SK-N-SH (cell line): ENCODE data around the gene ST13. TPM values are rescaled to one million over a fixed set of nuclear protein-coding genes. Genes with fewer than 3 reads are reported as not detected.
"Not testable (repeated sequence)": the region's sequence is repeated elsewhere in the genome, so short reads cannot be mapped to it uniquely, and the experiment has no call there.

ENCODE experiments used
- CTCF ChIA-PET: fragments of 300-600, 350-600 bp; formaldehyde crosslinking; extraction: SDS; loops from one replicate; lab custom pipeline; 2021; lab: Yijun Ruan, JAX
- POLR2A ChIA-PET: fragments of 350-600 bp; sonication (Branson Sonifier 250); formaldehyde crosslinking; extraction: SDS; loops from one replicate; lab custom pipeline; 2020; ENCODE audit warnings: antibody characterized with exemption, inconsistent platforms; lab: Yijun Ruan, JAX
- DNase-seq: peaks from one replicate; pipeline ENCODE4 v3.0.0; 2012
- H2AFZ ChIP-seq: fragments of 200-600 bp; sonication (generic); 2 replicates; pipeline ENCODE4 v1.8.1; 2016; ENCODE audit warnings: antibody characterized with exemption, mild to moderate bottlenecking, low read depth
- H3F3A ChIP-seq: fragments of 200-600 bp; sonication (generic); replicated peaks from 2 replicates; pipeline ENCODE3; 2016; ENCODE audit warnings: antibody characterized with exemption, mild to moderate bottlenecking; ENCODE audit not compliant: insufficient read depth
- H3K27ac ChIP-seq, 2 experiments: fragments of 200-500 bp in 1 of 2; fragments of 200-600 bp in 1 of 2; sonication (Bioruptor generic) in 1 of 2; sonication (generic), shearing (Covaris generic) in 1 of 2; 2 replicates each; pipeline versions ENCODE4 v1.5.1 to v1.6.1; 2014 to 2016; ENCODE audit warnings: low read depth in 2 of 2, inconsistent platforms in 1 of 2, low read length in 1 of 2, mild to moderate bottlenecking in 1 of 2, mixed read lengths in 1 of 2
- H3K27me3 ChIP-seq: fragments of 200-600 bp; sonication (generic), shearing (Covaris generic); 2 replicates; pipeline ENCODE4 v1.6.1; 2016; ENCODE audit warnings: mixed run types; ENCODE audit not compliant: insufficient read depth
- H3K36me3 ChIP-seq, 2 experiments: fragments of 200-500 bp in 1 of 2; fragments of 200-600 bp in 1 of 2; sonication (Bioruptor generic) in 1 of 2; sonication (generic) in 1 of 2; replicated peaks in 1 of 2; 2 replicates each; pipeline versions ENCODE3 to v1.5.1; 2014 to 2016; ENCODE audit warnings: low read length in 1 of 2, mild to moderate bottlenecking in 1 of 2; ENCODE audit not compliant: insufficient read depth in 2 of 2, control insufficient read depth in 1 of 2
- H3K4me1 ChIP-seq, 2 experiments: fragments of 200-500 bp in 1 of 2; fragments of 200-600 bp in 1 of 2; sonication (Bioruptor generic) in 1 of 2; sonication (generic), shearing (Covaris generic) in 1 of 2; 2 replicates each; pipeline versions ENCODE4 v1.5.1 to v1.6.1; 2014 to 2016; ENCODE audit warnings: low read depth in 1 of 2, low read length in 1 of 2, mixed run types in 1 of 2; ENCODE audit not compliant: insufficient read depth in 2 of 2, control insufficient read depth in 1 of 2
- H3K4me2 ChIP-seq: fragments of 200-600 bp; sonication (generic), shearing (Covaris generic); 2 replicates; pipeline ENCODE4 v1.6.1; 2017; ENCODE audit warnings: mixed run types
- H3K4me3 ChIP-seq, 2 experiments: fragments of 200-500 bp in 1 of 2; fragments of 200-600 bp in 1 of 2; sonication (Bioruptor generic) in 1 of 2; sonication (generic), shearing (Covaris generic) in 1 of 2; 2 replicates each; pipeline versions ENCODE4 v1.5.1 to v1.8.1; 2014 to 2016; ENCODE audit warnings: low read depth in 2 of 2, inconsistent platforms in 1 of 2, low read length in 1 of 2, mild to moderate bottlenecking in 1 of 2, mixed read lengths in 1 of 2, moderate library complexity in 1 of 2
- H3K79me2 ChIP-seq: fragments of 200-600 bp; sonication (generic); 2 replicates; pipeline ENCODE4 v1.8.1; 2017; ENCODE audit warnings: mild to moderate bottlenecking; ENCODE audit not compliant: insufficient read depth
- H3K9ac ChIP-seq: fragments of 200-600 bp; sonication (generic); 2 replicates; pipeline ENCODE4 v1.6.1; 2017; ENCODE audit warnings: mixed run types
- H3K9me2 ChIP-seq: fragments of 200-600 bp; sonication (generic); 2 replicates; pipeline ENCODE4 v1.6.1; 2017; ENCODE audit warnings: mixed run types
- H3K9me3 ChIP-seq: fragments of 200-600 bp; sonication (generic); 2 replicates; pipeline ENCODE4 v1.6.1; 2017; ENCODE audit warnings: mixed run types, mild to moderate bottlenecking, moderate library complexity
- H4K20me1 ChIP-seq: fragments of 200-600 bp; sonication (generic); 2 replicates; pipeline ENCODE4 v1.6.1; 2017; ENCODE audit warnings: mild to moderate bottlenecking, mixed run types; ENCODE audit not compliant: insufficient read depth
- CTCF ChIP-seq: fragments of 200-600 bp; sonication (generic); IDR thresholded peaks from 2 replicates; pipeline ENCODE4 v1.6.1; 2017; ENCODE audit warnings: antibody characterized with exemption, mild to moderate bottlenecking, moderate library complexity
- ELF1 ChIP-seq: IDR thresholded peaks from 2 replicates; pipeline ENCODE4 v1.4.0; 2012
- EP300 ChIP-seq, 2 experiments: IDR thresholded peaks; 2 replicates each; pipeline versions ENCODE4 v1.4.0 to v1.6.1; 2012; ENCODE audit warnings: borderline replicate concordance in 1 of 2, low read depth in 1 of 2, low read length in 1 of 2
- FOSL2 ChIP-seq: IDR thresholded peaks from 2 replicates; pipeline ENCODE4 v1.4.0; 2012; ENCODE audit warnings: low read depth, mild to moderate bottlenecking, moderate library complexity, borderline replicate concordance
- FOXJ3 ChIP-seq: sonication (generic); formaldehyde crosslinking; IDR thresholded peaks from 2 replicates; pipeline ENCODE4 v1.5.1; 2020; ENCODE audit warnings: mild to moderate bottlenecking, missing genetic modification reagents
- FOXM1 ChIP-seq: IDR thresholded peaks from 2 replicates; pipeline ENCODE4 v1.4.0; 2012; ENCODE audit warnings: low read depth, mild to moderate bottlenecking
- GABPA ChIP-seq: IDR thresholded peaks from 2 replicates; pipeline ENCODE4 v1.4.0; 2012; ENCODE audit warnings: low read depth, mild to moderate bottlenecking
- IRF3 ChIP-seq: fragments of 150-350 bp; IDR thresholded peaks from 2 replicates; pipeline ENCODE4 v1.6.1; 2016; ENCODE audit warnings: mild to moderate bottlenecking, low read depth, low read length
- MEF2A ChIP-seq: IDR thresholded peaks from 2 replicates; pipeline ENCODE4 v1.4.0; 2012; ENCODE audit warnings: low read depth, borderline replicate concordance
- NFIC ChIP-seq: IDR thresholded peaks from 2 replicates; pipeline ENCODE4 v1.4.0; 2012; ENCODE audit warnings: borderline replicate concordance
- NRF1 ChIP-seq: IDR thresholded peaks from 2 replicates; pipeline ENCODE4 v1.6.1; 2012; ENCODE audit warnings: low read depth, mild to moderate bottlenecking, low read length
- PBX3 ChIP-seq: IDR thresholded peaks from 2 replicates; pipeline ENCODE4; 2012
- POLR2AphosphoS5 ChIP-seq: IDR thresholded peaks from 2 replicates; pipeline ENCODE4 v1.6.1; 2012; ENCODE audit warnings: low read depth, low read length
- RAD21 ChIP-seq: IDR thresholded peaks from 2 replicates; pipeline ENCODE4 v1.6.1; 2012; ENCODE audit warnings: mild to moderate bottlenecking, low read length
- REST ChIP-seq: IDR thresholded peaks from 2 replicates; pipeline ENCODE4 v1.6.1; 2012; ENCODE audit warnings: mild to moderate bottlenecking, low read depth, low read length, moderate library complexity
- SIN3A ChIP-seq: IDR thresholded peaks from 2 replicates; pipeline ENCODE4 v1.6.1; 2012; ENCODE audit warnings: low read depth, mild to moderate bottlenecking, low read length, moderate library complexity, borderline replicate concordance
- TAF1 ChIP-seq: IDR thresholded peaks from 2 replicates; pipeline ENCODE4 v1.6.1; 2012; ENCODE audit warnings: low read depth, mild to moderate bottlenecking, low read length, moderate library complexity, borderline replicate concordance
- TEAD4 ChIP-seq: IDR thresholded peaks from 2 replicates; pipeline ENCODE4 v1.4.0; 2012; ENCODE audit warnings: mild to moderate bottlenecking, borderline replicate concordance; ENCODE audit not compliant: insufficient read depth
- USF2 ChIP-seq: fragments of 150-350 bp; IDR thresholded peaks from 2 replicates; pipeline ENCODE4 v1.6.1; 2017; ENCODE audit warnings: antibody characterized with exemption, low read length, low read depth, borderline replicate concordance
- YY1 ChIP-seq: IDR thresholded peaks from 2 replicates; pipeline ENCODE4 v1.4.0; 2012; ENCODE audit warnings: low read depth, mild to moderate bottlenecking
- WGBS: methylation state at CpG from one replicate; pipeline ENCODE4 v1.1.6; 2017; ENCODE audit warnings: low lambda C conversion rate; 5-methylcytosine and 5-hydroxymethylcytosine counted together
- polyA plus RNA-seq, 3 experiments: library from polyadenylated mRNA; depleted of rRNA; stranded (reverse); fragments of >200 nt; gene quantifications; 2 replicates each; pipeline ENCODE4 v1.2.3, GENCODE V29; 2012

ST13 gene
- polyA plus RNA-seq, 1 of the 3 experiments (the other 2 are of a cell fraction), result 66.0 TPM

- Histone ChIP-seq H2AFZ (no peak overlapping the region), H3K27ac (no peak overlapping the region), H3K36me3 (peaks cover 23 to 54% of the 10 kb centered on the region in 2 experiments), H3K27me3 (no peaks in the 10 kb centered on the region), H3K9me2 (no peaks in the 10 kb centered on the region), H3K4me3 (no peak overlapping the region), H4K20me1 (no peaks in the 10 kb centered on the region), H3K4me1 (no peaks in the 10 kb centered on the region; a peak in 1 of 4 replicates), H3K9ac (no peak overlapping the region), H3K9me3 (no peaks in the 10 kb centered on the region), H3K79me2 (no peaks in the 10 kb centered on the region), H3F3A (no peaks in the 10 kb centered on the region), H3K4me2 (no peak overlapping the region)
- CTCF ChIA-PET, result no interaction called here
- TF ChIP-seq NRF1 (no peak), REST (no peak), FOSL2 (no peak), USF2 (no peak), TAF1 (no peak), NFIC (no peak), SIN3A (no peak), ELF1 (no peak), IRF3 (no peak), GABPA (no peak), EP300 (IDR thresholded peaks at IDR 0.05; ENCODE audit: borderline replicate concordance in 1 of 2, low read depth in 1 of 2, low read length in 1 of 2) (no peak), MEF2A (no peak), CTCF (no peak), PBX3 (no peak), FOXM1 (no peak), TEAD4 (no peak), YY1 (no peak), FOXJ3 (CRISPR knock-in tag) (no peak), RAD21 (no peak), POLR2AphosphoS5 (no peak)
- WGBS, result 97% methylated on average over 7 of the region's 7 CpGs
- no peak for DNase-seq
- POLR2A ChIA-PET, result no interaction called here
Measured at GRCh38 chr22:40826984-40827741, 29.3 kb downstream of the ST13 start.

GRCh38 chr22:40826292-40826691 is 30.1 kb downstream of the ST13 start:
- POLR2A ChIA-PET, H3K4me1 ChIP-seq, H3K9me3 ChIP-seq, CTCF ChIA-PET, H3K9ac ChIP-seq, H3K9me2 ChIP-seq, H3K27me3 ChIP-seq, DNase-seq, H3K4me2 ChIP-seq, H3K79me2 ChIP-seq, H4K20me1 ChIP-seq, H3K27ac ChIP-seq, H2AFZ ChIP-seq, H3K4me3 ChIP-seq, H3F3A ChIP-seq: not testable (repeated sequence)
- peaks cover 23 to 49% of the 10 kb centered on the region in 2 experiments for H3K36me3 ChIP-seq
- WGBS, result no CpG with 5 or more reads among the region's 2 CpGs
